ENCODE measurements around the gene TET1.

- TF ChIP-seq POLR2A (IDR thresholded peaks at IDR 0.05) (no peak), CTCF (IDR thresholded peaks at IDR 0.05) (no peak)
Observed at GRCh38 chr10:68606918-68607317, 46.8 kb downstream of the TET1 start.
